Measurements from ENCODE around the gene RSRC2.
"Not testable (repeated sequence)": the region's sequence is repeated elsewhere in the genome, so short reads cannot be mapped to it uniquely, and the experiment has no call there.

The RSRC2 gene

GRCh38 chr12:122467983-122468382 lies 58.8 kb downstream of the RSRC2 start:
- H3F3A ChIP-seq (ENCODE audit: control insufficient read depth, insufficient read depth) = peaks cover 11% of the 10 kb centered on the region
- H3K4me1 ChIP-seq (ENCODE audit: control insufficient read depth, low read length) = peaks cover 3% of the 10 kb centered on the region
- no peak overlapping the region for H3K4me2 ChIP-seq (ENCODE audit: low read length)
- H3K27me3 ChIP-seq (ENCODE audit: control insufficient read depth, low read length) = no peaks in the 10 kb centered on the region
- no peaks in the 10 kb centered on the region for H3K79me2 ChIP-seq (ENCODE audit: control insufficient read depth, low read length)
- H4K20me1 ChIP-seq (ENCODE audit: control insufficient read depth, insufficient read depth, low read depth, low read length) = no peaks in the 10 kb centered on the region
- no peak overlapping the region for H3K27ac ChIP-seq (ENCODE audit: low read depth, low read length)
- TF ChIP-seq EZH2phosphoT487 (IDR thresholded peaks at IDR 0.05; ENCODE audit: borderline replicate concordance, low read length) = no peak
- TF ChIP-seq, protein P1, sequence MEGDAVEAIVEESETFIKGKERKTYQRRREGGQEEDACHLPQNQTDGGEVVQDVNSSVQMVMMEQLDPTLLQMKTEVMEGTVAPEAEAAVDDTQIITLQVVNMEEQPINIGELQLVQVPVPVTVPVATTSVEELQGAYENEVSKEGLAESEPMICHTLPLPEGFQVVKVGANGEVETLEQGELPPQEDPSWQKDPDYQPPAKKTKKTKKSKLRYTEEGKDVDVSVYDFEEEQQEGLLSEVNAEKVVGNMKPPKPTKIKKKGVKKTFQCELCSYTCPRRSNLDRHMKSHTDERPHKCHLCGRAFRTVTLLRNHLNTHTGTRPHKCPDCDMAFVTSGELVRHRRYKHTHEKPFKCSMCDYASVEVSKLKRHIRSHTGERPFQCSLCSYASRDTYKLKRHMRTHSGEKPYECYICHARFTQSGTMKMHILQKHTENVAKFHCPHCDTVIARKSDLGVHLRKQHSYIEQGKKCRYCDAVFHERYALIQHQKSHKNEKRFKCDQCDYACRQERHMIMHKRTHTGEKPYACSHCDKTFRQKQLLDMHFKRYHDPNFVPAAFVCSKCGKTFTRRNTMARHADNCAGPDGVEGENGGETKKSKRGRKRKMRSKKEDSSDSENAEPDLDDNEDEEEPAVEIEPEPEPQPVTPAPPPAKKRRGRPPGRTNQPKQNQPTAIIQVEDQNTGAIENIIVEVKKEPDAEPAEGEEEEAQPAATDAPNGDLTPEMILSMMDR (IDR thresholded peaks at IDR 0.05; ENCODE audit: low read depth, low read length, poor library complexity, severe bottlenecking) = no peak
- peaks cover 16% of the 10 kb centered on the region for H3K36me3 ChIP-seq (ENCODE audit: control insufficient read depth, low read length)
- no peaks in the 10 kb centered on the region for H3K9me2 ChIP-seq (replicated peaks; ENCODE audit: control insufficient read depth, low read length)
- H3K9me3 ChIP-seq (ENCODE audit: control insufficient read depth, insufficient read depth, low read length) = no peaks in the 10 kb centered on the region
- H3K4me3 ChIP-seq (ENCODE audit: low read length) = no peak overlapping the region

- not testable (repeated sequence) for H3K4me2 ChIP-seq (ENCODE audit: low read length); H3K4me3 ChIP-seq (ENCODE audit: low read length); H3K4me1 ChIP-seq (ENCODE audit: control insufficient read depth, low read length); H3K9me2 ChIP-seq (replicated peaks; ENCODE audit: control insufficient read depth, low read length); H3K79me2 ChIP-seq (ENCODE audit: control insufficient read depth, low read length); H3K27me3 ChIP-seq (ENCODE audit: control insufficient read depth, low read length); H3K27ac ChIP-seq (ENCODE audit: low read depth, low read length); H3K9me3 ChIP-seq (ENCODE audit: control insufficient read depth, insufficient read depth, low read length); H3F3A ChIP-seq (ENCODE audit: control insufficient read depth, insufficient read depth); H3K36me3 ChIP-seq (ENCODE audit: control insufficient read depth, low read length); H4K20me1 ChIP-seq (ENCODE audit: control insufficient read depth, insufficient read depth, low read depth, low read length)
Measured at GRCh38 chr12:122464317-122465042, 62.3 kb downstream of the RSRC2 start.

GRCh38 chr12:122460641-122461040 lies 66.1 kb downstream of the RSRC2 start:
- Histone ChIP-seq H3K9me2 (replicated peaks; ENCODE audit: control insufficient read depth, low read length) (no peaks in the 10 kb centered on the region), H3K36me3 (ENCODE audit: control insufficient read depth, low read length) (no peaks in the 10 kb centered on the region), H3K4me1 (ENCODE audit: control insufficient read depth, low read length) (no peaks in the 10 kb centered on the region), H3K27me3 (ENCODE audit: control insufficient read depth, low read length) (no peaks in the 10 kb centered on the region), H3K9me3 (ENCODE audit: control insufficient read depth, insufficient read depth, low read length) (no peaks in the 10 kb centered on the region), H4K20me1 (ENCODE audit: control insufficient read depth, insufficient read depth, low read depth, low read length) (no peaks in the 10 kb centered on the region), H3K79me2 (ENCODE audit: control insufficient read depth, low read length) (no peaks in the 10 kb centered on the region), H3K27ac (ENCODE audit: low read depth, low read length) (no peak overlapping the region), H3K4me2 (ENCODE audit: low read length) (no peak overlapping the region), H3K4me3 (ENCODE audit: low read length) (no peak overlapping the region), H3F3A (ENCODE audit: control insufficient read depth, insufficient read depth) (no peaks in the 10 kb centered on the region)
- no peak for TF ChIP-seq EZH2phosphoT487 (IDR thresholded peaks at IDR 0.05; ENCODE audit: borderline replicate concordance, low read length)
- TF ChIP-seq, protein P1 (IDR thresholded peaks at IDR 0.05; ENCODE audit: low read depth, low read length, poor library complexity, severe bottlenecking) = no peak

GRCh38 chr12:122460061-122460460 lies 66.7 kb downstream of the RSRC2 start:
- Histone ChIP-seq H3F3A (ENCODE audit: control insufficient read depth, insufficient read depth) (no peaks in the 10 kb centered on the region), H3K9me2 (replicated peaks; ENCODE audit: control insufficient read depth, low read length) (no peaks in the 10 kb centered on the region), H4K20me1 (ENCODE audit: control insufficient read depth, insufficient read depth, low read depth, low read length) (no peaks in the 10 kb centered on the region), H3K9me3 (ENCODE audit: control insufficient read depth, insufficient read depth, low read length) (no peaks in the 10 kb centered on the region), H3K27me3 (ENCODE audit: control insufficient read depth, low read length) (no peaks in the 10 kb centered on the region), H3K4me3 (ENCODE audit: low read length) (no peak overlapping the region), H3K27ac (ENCODE audit: low read depth, low read length) (no peak overlapping the region), H3K4me2 (ENCODE audit: low read length) (no peak overlapping the region), H3K4me1 (ENCODE audit: control insufficient read depth, low read length) (no peaks in the 10 kb centered on the region), H3K36me3 (ENCODE audit: control insufficient read depth, low read length) (no peaks in the 10 kb centered on the region), H3K79me2 (ENCODE audit: control insufficient read depth, low read length) (no peaks in the 10 kb centered on the region)
- TF ChIP-seq, protein P1 (IDR thresholded peaks at IDR 0.05; ENCODE audit: low read depth, low read length, poor library complexity, severe bottlenecking) = no peak
- no peak for TF ChIP-seq EZH2phosphoT487 (IDR thresholded peaks at IDR 0.05; ENCODE audit: borderline replicate concordance, low read length)

Measured in DOHH2 (cell line).